ENCODE measurements around the gene CHCHD3. TPM values are rescaled to one million over a fixed set of nuclear protein-coding genes. Genes with fewer than 3 reads are reported as not detected.
"Not testable (repeated sequence)": the region's sequence is repeated elsewhere in the genome, so short reads cannot be mapped to it uniquely, and the experiment has no call there.

Gene CHCHD3
- polyA plus RNA-seq, 1 donor (not counting 4 experiments of a cell fraction or from before 2014, with no cell fraction given), result 59.2 TPM

GRCh38 chr7:132932296-132933071, 149.4 kb downstream of the CHCHD3 start:
- Histone ChIP-seq H3K27ac (ENCODE audit: control insufficient read depth, insufficient read depth, low read length) (no peak overlapping the region), H4K20me1 (ENCODE audit: control insufficient read depth, extremely low read depth, insufficient read depth, low read length) (no peaks in the 10 kb centered on the region), H3K9me3 (ENCODE audit: control insufficient read depth, low read depth, low read length) (no peaks in the 10 kb centered on the region), H3K4me1 (ENCODE audit: control insufficient read depth, extremely low read depth, insufficient read depth, low read length) (no peaks in the 10 kb centered on the region), H3K36me3 (ENCODE audit: control insufficient read depth in 2 of 2, extremely low read depth in 1 of 2, insufficient read depth in 2 of 2, low read length in 2 of 2) (peaks cover 0 to 2% of the 10 kb centered on the region in 2 experiments), H3K9ac (ENCODE audit: control insufficient read depth, extremely low read depth, insufficient read depth, low read length) (no peak overlapping the region), H3K79me2 (ENCODE audit: control insufficient read depth, insufficient read depth, low read length) (no peaks in the 10 kb centered on the region), H3K4me3 (ENCODE audit: control insufficient read depth in 2 of 3, extremely low read depth in 1 of 3, insufficient read depth in 2 of 3, low read depth in 1 of 3, low read length in 3 of 3) (no peak overlapping the region), H2AFZ (ENCODE audit: control insufficient read depth, low read length) (no peak overlapping the region), H3K9me1 (ENCODE audit: control insufficient read depth, extremely low read depth, insufficient read depth, low read length) (no peaks in the 10 kb centered on the region), H3K4me2 (ENCODE audit: control insufficient read depth, extremely low read depth, insufficient read depth, low read depth, low read length) (no peak overlapping the region), H3K27me3 (ENCODE audit: control insufficient read depth, extremely low read depth, insufficient read depth, low read length) (no peaks in the 10 kb centered on the region)
- TF ChIP-seq CTCF (optimal IDR thresholded peaks at IDR 0.05 in 1 of 3, IDR thresholded peaks at IDR 0.05 in 1 of 3, conservative IDR thresholded peaks at IDR 0.05 in 1 of 3; ENCODE audit: extremely low read depth in 1 of 3, insufficient read depth in 2 of 3, low read length in 3 of 3), result no peak
- TF ChIP-seq EZH2 (IDR thresholded peaks at IDR 0.05; ENCODE audit: low read length), result no peak
- FAIRE-seq, result no peak
- DNase-seq (ENCODE audit: low read depth, low spot score), result no peak
- dilution Hi-C loops (cut with MboI; ENCODE audit: extremely low pct_ligation_motif_present, low sequenced_read_pairs), result no loop called here

- TF ChIP-seq EZH2 (IDR thresholded peaks at IDR 0.05; ENCODE audit: low read length), result no peak
- TF ChIP-seq CTCF (optimal IDR thresholded peaks at IDR 0.05 in 1 of 3, IDR thresholded peaks at IDR 0.05 in 1 of 3, conservative IDR thresholded peaks at IDR 0.05 in 1 of 3; ENCODE audit: extremely low read depth in 1 of 3, insufficient read depth in 2 of 3, low read length in 3 of 3), result peak; percentile 23 to 43 (median 25)
- Histone ChIP-seq H3K4me1 (ENCODE audit: control insufficient read depth, extremely low read depth, insufficient read depth, low read length) (no peaks in the 10 kb centered on the region), H2AFZ (ENCODE audit: control insufficient read depth, low read length) (no peak overlapping the region), H3K4me2 (ENCODE audit: control insufficient read depth, extremely low read depth, insufficient read depth, low read depth, low read length) (no peak overlapping the region), H3K9ac (ENCODE audit: control insufficient read depth, extremely low read depth, insufficient read depth, low read length) (no peak overlapping the region), H3K9me1 (ENCODE audit: control insufficient read depth, extremely low read depth, insufficient read depth, low read length) (no peaks in the 10 kb centered on the region), H3K36me3 (ENCODE audit: control insufficient read depth in 2 of 2, extremely low read depth in 1 of 2, insufficient read depth in 2 of 2, low read length in 2 of 2) (peaks cover 0 to 2% of the 10 kb centered on the region in 2 experiments), H3K27me3 (ENCODE audit: control insufficient read depth, extremely low read depth, insufficient read depth, low read length) (no peaks in the 10 kb centered on the region), H4K20me1 (ENCODE audit: control insufficient read depth, extremely low read depth, insufficient read depth, low read length) (no peaks in the 10 kb centered on the region), H3K79me2 (ENCODE audit: control insufficient read depth, insufficient read depth, low read length) (no peaks in the 10 kb centered on the region), H3K27ac (ENCODE audit: control insufficient read depth, insufficient read depth, low read length) (no peak overlapping the region), H3K4me3 (ENCODE audit: control insufficient read depth in 2 of 3, extremely low read depth in 1 of 3, insufficient read depth in 2 of 3, low read depth in 1 of 3, low read length in 3 of 3) (no peak overlapping the region), H3K9me3 (ENCODE audit: control insufficient read depth, low read depth, low read length) (no peaks in the 10 kb centered on the region)
- no peak for FAIRE-seq
- dilution Hi-C loops (cut with MboI; ENCODE audit: extremely low pct_ligation_motif_present, low sequenced_read_pairs), result no loop called here
- no peak for DNase-seq (ENCODE audit: low read depth, low spot score)
These were observed 151.0 kb downstream of the CHCHD3 start for GRCh38 chr7:132930881-132931280.

GRCh38 chr7:132929944-132930343, 151.9 kb downstream of the CHCHD3 start:
- DNase-seq (ENCODE audit: low read depth, low spot score); H3K9me1 ChIP-seq (ENCODE audit: control insufficient read depth, extremely low read depth, insufficient read depth, low read length); dilution Hi-C loops (cut with MboI; ENCODE audit: extremely low pct_ligation_motif_present, low sequenced_read_pairs); FAIRE-seq; H4K20me1 ChIP-seq (ENCODE audit: control insufficient read depth, extremely low read depth, insufficient read depth, low read length); H3K27ac ChIP-seq (ENCODE audit: control insufficient read depth, insufficient read depth, low read length); H2AFZ ChIP-seq (ENCODE audit: control insufficient read depth, low read length); H3K9me3 ChIP-seq (ENCODE audit: control insufficient read depth, low read depth, low read length); H3K79me2 ChIP-seq (ENCODE audit: control insufficient read depth, insufficient read depth, low read length); H3K4me1 ChIP-seq (ENCODE audit: control insufficient read depth, extremely low read depth, insufficient read depth, low read length); H3K9ac ChIP-seq (ENCODE audit: control insufficient read depth, extremely low read depth, insufficient read depth, low read length); H3K4me3 ChIP-seq (ENCODE audit: control insufficient read depth in 2 of 3, extremely low read depth in 1 of 3, insufficient read depth in 2 of 3, low read depth in 1 of 3, low read length in 3 of 3); H3K27me3 ChIP-seq (ENCODE audit: control insufficient read depth, extremely low read depth, insufficient read depth, low read length); H3K36me3 ChIP-seq (ENCODE audit: control insufficient read depth in 2 of 2, extremely low read depth in 1 of 2, insufficient read depth in 2 of 2, low read length in 2 of 2); H3K4me2 ChIP-seq (ENCODE audit: control insufficient read depth, extremely low read depth, insufficient read depth, low read depth, low read length): not testable (repeated sequence)
